ENCODE data around the gene HDAC4.

GRCh38 chr2:239397931-239398471, 2.8 kb downstream of the HDAC4 start:
- TF ChIP-seq, protein P1, sequence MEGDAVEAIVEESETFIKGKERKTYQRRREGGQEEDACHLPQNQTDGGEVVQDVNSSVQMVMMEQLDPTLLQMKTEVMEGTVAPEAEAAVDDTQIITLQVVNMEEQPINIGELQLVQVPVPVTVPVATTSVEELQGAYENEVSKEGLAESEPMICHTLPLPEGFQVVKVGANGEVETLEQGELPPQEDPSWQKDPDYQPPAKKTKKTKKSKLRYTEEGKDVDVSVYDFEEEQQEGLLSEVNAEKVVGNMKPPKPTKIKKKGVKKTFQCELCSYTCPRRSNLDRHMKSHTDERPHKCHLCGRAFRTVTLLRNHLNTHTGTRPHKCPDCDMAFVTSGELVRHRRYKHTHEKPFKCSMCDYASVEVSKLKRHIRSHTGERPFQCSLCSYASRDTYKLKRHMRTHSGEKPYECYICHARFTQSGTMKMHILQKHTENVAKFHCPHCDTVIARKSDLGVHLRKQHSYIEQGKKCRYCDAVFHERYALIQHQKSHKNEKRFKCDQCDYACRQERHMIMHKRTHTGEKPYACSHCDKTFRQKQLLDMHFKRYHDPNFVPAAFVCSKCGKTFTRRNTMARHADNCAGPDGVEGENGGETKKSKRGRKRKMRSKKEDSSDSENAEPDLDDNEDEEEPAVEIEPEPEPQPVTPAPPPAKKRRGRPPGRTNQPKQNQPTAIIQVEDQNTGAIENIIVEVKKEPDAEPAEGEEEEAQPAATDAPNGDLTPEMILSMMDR (IDR thresholded peaks at IDR 0.05), result no peak
- no peak for TF ChIP-seq EZH2 (IDR thresholded peaks at IDR 0.05; ENCODE audit: borderline replicate concordance, insufficient read depth, low read depth, low read length, poor library complexity, severe bottlenecking)
